Measurements from ENCODE around the gene IQGAP2. TPM values are rescaled to one million over a fixed set of nuclear protein-coding genes. Genes with fewer than 3 reads are reported as not detected.

The IQGAP2 gene
- total RNA-seq, 1 donor from 2014 or later, result 1.4 TPM

DNA sequence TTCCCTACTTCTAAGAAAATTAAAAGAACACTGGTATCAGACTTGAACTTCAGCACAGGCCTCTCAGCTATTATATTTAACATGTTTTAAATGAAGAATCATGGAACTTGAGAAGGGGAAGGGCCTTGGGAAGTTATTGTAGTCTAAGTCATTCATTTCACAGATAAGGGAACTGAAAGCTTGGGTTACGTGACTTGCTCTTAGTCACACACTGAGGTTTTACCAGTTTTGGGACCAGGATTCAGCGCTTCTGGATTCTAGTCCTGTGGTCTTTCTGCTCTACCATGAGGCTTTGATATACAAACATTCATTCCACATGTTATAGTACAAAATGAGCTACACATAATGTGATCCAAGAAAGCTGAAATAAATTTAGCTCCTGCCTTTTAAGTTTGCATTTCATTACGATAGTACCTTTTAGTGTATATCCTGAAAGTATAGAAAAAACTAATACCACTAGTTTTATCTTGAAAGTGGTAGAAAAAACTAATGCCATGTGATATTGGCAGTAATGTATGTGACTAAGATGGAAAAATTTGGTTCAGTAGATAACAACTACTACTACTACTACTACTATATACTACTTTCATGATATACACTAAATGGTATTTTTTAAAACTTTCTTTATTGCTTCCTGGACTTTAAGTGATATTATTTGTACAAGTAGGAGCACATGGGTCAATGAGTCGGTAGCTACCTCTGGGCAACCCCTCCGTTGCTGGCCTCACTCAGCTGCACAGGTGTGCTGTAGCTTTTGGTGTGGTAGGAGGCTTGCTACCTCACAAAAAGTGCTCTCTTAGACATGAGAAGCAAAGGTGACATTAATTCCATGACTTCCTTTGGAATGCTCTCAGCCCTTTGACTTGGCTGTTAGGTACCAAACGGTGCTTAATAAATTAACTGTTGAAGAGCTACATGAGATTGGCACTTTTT is 179.4 kb downstream of the IQGAP2 start:
- no peak overlapping the region for H3K27ac Mint-ChIP-seq (ENCODE audit: unreplicated experiment)
- TF ChIP-seq, protein P1, sequence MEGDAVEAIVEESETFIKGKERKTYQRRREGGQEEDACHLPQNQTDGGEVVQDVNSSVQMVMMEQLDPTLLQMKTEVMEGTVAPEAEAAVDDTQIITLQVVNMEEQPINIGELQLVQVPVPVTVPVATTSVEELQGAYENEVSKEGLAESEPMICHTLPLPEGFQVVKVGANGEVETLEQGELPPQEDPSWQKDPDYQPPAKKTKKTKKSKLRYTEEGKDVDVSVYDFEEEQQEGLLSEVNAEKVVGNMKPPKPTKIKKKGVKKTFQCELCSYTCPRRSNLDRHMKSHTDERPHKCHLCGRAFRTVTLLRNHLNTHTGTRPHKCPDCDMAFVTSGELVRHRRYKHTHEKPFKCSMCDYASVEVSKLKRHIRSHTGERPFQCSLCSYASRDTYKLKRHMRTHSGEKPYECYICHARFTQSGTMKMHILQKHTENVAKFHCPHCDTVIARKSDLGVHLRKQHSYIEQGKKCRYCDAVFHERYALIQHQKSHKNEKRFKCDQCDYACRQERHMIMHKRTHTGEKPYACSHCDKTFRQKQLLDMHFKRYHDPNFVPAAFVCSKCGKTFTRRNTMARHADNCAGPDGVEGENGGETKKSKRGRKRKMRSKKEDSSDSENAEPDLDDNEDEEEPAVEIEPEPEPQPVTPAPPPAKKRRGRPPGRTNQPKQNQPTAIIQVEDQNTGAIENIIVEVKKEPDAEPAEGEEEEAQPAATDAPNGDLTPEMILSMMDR (IDR thresholded peaks at IDR 0.05; ENCODE audit: partially characterized antibody, unreplicated experiment), result no peak
- H3K4me3 Mint-ChIP-seq (ENCODE audit: unreplicated experiment), result no peak overlapping the region
- no peaks in the 10 kb centered on the region for H3K36me3 Mint-ChIP-seq (ENCODE audit: unreplicated experiment)
- DNase-seq, result no peak
- H3K27me3 Mint-ChIP-seq (ENCODE audit: unreplicated experiment), result no peaks in the 10 kb centered on the region
- H3K4me1 Mint-ChIP-seq (ENCODE audit: low read depth, unreplicated experiment), result no peaks in the 10 kb centered on the region
- H3K9me3 Mint-ChIP-seq (ENCODE audit: unreplicated experiment), result peaks cover 2% of the 10 kb centered on the region

DNA sequence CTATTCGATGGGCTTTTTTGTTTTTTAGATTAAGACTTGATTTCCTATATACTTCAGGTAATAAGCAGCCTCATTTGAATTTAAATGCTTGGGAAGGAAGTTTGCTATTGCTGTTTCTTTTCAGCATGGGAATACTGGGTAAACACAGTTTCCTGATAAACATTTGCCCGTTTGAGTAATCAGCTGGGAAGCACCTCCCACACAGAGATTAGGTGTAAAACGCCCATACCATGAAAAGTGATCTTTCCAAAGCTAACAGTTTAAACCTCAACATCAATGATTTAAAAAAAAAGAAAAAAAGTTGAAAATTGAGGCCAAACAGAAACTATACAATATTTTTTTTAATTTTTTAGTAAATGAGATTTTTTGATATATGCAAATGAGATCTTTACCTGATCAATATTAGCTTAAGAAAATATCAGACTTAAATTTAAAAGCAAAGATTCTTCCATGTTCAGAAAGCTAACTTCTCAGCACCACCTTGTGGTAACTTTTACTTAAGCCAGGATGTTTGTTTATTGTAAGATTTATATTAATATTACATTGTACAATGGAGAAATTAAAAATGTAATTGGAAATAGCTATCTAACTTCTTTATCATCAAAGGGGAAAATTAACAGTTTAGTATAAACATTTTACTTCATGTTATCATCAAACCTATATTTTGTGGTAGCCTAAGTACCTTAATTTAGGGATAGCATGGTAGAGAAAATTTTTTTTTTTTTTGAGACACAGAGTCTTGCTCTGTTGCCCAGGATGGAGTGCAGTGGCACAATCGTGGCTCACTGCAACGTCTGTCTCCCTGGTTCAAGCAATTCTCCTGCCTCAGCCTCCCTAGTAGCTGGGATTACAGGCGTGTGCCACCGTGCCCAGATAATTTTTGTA is 180.3 kb downstream of the IQGAP2 start:
- Mint-ChIP-seq H3K27ac (ENCODE audit: unreplicated experiment) (no peak overlapping the region), H3K4me3 (ENCODE audit: unreplicated experiment) (no peak overlapping the region), H3K27me3 (ENCODE audit: unreplicated experiment) (no peaks in the 10 kb centered on the region), H3K4me1 (ENCODE audit: low read depth, unreplicated experiment) (no peaks in the 10 kb centered on the region), H3K9me3 (ENCODE audit: unreplicated experiment) (no peaks in the 10 kb centered on the region), H3K36me3 (ENCODE audit: unreplicated experiment) (no peaks in the 10 kb centered on the region)
- TF ChIP-seq, protein P1 (IDR thresholded peaks at IDR 0.05; ENCODE audit: partially characterized antibody, unreplicated experiment), result peak; percentile 18
- no peak for DNase-seq

DNA sequence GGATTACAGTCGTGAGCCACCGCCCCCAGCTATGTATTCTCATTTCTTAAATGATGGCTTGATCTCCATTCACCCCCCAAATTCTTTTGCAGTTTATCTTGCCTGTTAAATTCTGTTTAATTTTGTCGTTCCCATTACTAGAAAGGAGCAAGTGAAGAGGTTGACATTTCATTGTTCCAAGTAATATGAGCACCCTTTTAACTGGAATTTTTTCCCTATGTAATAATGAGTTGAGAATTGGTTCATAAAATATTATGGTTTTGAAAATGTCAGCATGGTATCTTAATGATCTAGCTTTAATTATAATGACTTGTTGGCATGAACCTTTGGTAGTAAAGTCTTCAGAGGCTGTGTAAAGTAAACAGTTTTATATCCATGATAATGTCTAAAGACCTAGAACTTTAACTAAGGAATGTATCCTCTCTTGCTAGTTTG is 182.7 kb downstream of the IQGAP2 start:
- H3K27me3 Mint-ChIP-seq (ENCODE audit: unreplicated experiment), result no peaks in the 10 kb centered on the region
- DNase-seq, result no peak
- no peak overlapping the region for H3K27ac Mint-ChIP-seq (ENCODE audit: unreplicated experiment)
- H3K4me1 Mint-ChIP-seq (ENCODE audit: low read depth, unreplicated experiment), result no peaks in the 10 kb centered on the region
- H3K36me3 Mint-ChIP-seq (ENCODE audit: unreplicated experiment), result no peaks in the 10 kb centered on the region
- no peak overlapping the region for H3K4me3 Mint-ChIP-seq (ENCODE audit: unreplicated experiment)
- TF ChIP-seq, protein P1 (IDR thresholded peaks at IDR 0.05; ENCODE audit: partially characterized antibody, unreplicated experiment), result no peak
- H3K9me3 Mint-ChIP-seq (ENCODE audit: unreplicated experiment), result no peaks in the 10 kb centered on the region

DNA sequence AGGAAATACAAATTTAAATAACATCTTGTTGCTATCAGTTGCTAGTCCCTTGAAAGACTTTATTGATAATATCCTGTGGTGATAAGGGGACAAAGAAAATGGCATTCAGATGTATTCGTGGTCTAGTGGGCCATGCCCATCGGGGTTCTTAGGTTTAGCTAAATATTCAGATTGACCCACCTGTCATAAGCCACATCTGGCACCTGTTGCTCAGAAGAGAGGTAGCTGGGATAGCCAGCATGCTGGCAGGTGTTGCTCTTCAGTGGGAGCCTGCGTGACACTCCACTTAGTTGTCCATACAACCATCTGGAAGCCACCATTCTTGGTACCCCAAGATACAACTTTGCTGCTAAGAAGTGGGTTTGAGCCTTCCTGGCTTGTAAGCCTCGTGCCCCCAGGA is 183.4 kb downstream of the IQGAP2 start:
- Mint-ChIP-seq H3K9me3 (ENCODE audit: unreplicated experiment) (no peaks in the 10 kb centered on the region), H3K4me1 (ENCODE audit: low read depth, unreplicated experiment) (no peaks in the 10 kb centered on the region), H3K27me3 (ENCODE audit: unreplicated experiment) (no peaks in the 10 kb centered on the region), H3K36me3 (ENCODE audit: unreplicated experiment) (peaks cover under 1% of the 10 kb centered on the region), H3K4me3 (ENCODE audit: unreplicated experiment) (no peak overlapping the region), H3K27ac (ENCODE audit: unreplicated experiment) (no peak overlapping the region)
- TF ChIP-seq, protein P1 (IDR thresholded peaks at IDR 0.05; ENCODE audit: partially characterized antibody, unreplicated experiment), result no peak
- no peak for DNase-seq
